GM18526 (cell line): Measurements from ENCODE around the gene NUDT11.

ENCODE experiments used
- POLR2A ChIP-seq: IDR thresholded peaks from 3 replicates; pipeline ENCODE4 v1.6.1; 2011; ENCODE audit not compliant: insufficient read length; ENCODE audit errors: extremely low read depth

The NUDT11 gene

GRCh38 chrX:51496501-51497291 is at the start of gene NUDT11:
Gene NUDT11 (minus strand): TSS chrX:51496592. CDS start chrX:51496444, 148 bp downstream.
- TF ChIP-seq POLR2A: no peak

- TF ChIP-seq POLR2A: no peak
Measured at GRCh38 chrX:51520393-51520792, 24.0 kb upstream of the NUDT11 start.

- TF ChIP-seq POLR2A: no peak
Measured at GRCh38 chrX:51507551-51507950, 11.2 kb upstream of the NUDT11 start.

GRCh38 chrX:51494409-51494808 is 2.0 kb downstream of the NUDT11 start:
- TF ChIP-seq POLR2A: no peak

- no peak for TF ChIP-seq POLR2A
Measured at GRCh38 chrX:51487960-51488267, 8.5 kb downstream of the NUDT11 start.

- TF ChIP-seq POLR2A: no peak
Measured at GRCh38 chrX:51484616-51485015, 11.8 kb downstream of the NUDT11 start.

GRCh38 chrX:51476930-51477329 is 19.5 kb downstream of the NUDT11 start:
- no peak for TF ChIP-seq POLR2A

- TF ChIP-seq POLR2A: no peak
Measured at GRCh38 chrX:51463322-51463721, 33.1 kb downstream of the NUDT11 start.

- no peak for TF ChIP-seq POLR2A
Measured at GRCh38 chrX:51461053-51462044, 35.0 kb downstream of the NUDT11 start.

- TF ChIP-seq POLR2A: no peak
Measured at GRCh38 chrX:51459125-51459524, 37.3 kb downstream of the NUDT11 start.

- TF ChIP-seq POLR2A: no peak
Measured at GRCh38 chrX:51456814-51457213, 39.6 kb downstream of the NUDT11 start.

GRCh38 chrX:51456246-51456645 is 40.1 kb downstream of the NUDT11 start:
- no peak for TF ChIP-seq POLR2A

GRCh38 chrX:51440365-51440764 is 56.0 kb downstream of the NUDT11 start:
- no peak for TF ChIP-seq POLR2A
